Ishikawa (cell line): ENCODE results near the gene PXMP2.

Experiments used
- CEBPB ChIP-seq: IDR thresholded peaks from 2 replicates; pipeline ENCODE4 v1.6.1; 2012
- CREB1 ChIP-seq: IDR thresholded peaks from 2 replicates; pipeline ENCODE4 v1.6.1; 2012; ENCODE audit warnings: low read depth
- EGR1 ChIP-seq: IDR thresholded peaks from 2 replicates; pipeline ENCODE4 v1.6.1; 2012
- EP300 ChIP-seq: IDR thresholded peaks from 2 replicates; pipeline ENCODE4 v1.6.1; 2012; ENCODE audit warnings: borderline replicate concordance
- FOXM1 ChIP-seq: IDR thresholded peaks from 2 replicates; pipeline ENCODE4 v1.6.1; 2012; ENCODE audit warnings: low read depth, borderline replicate concordance
- MAX ChIP-seq: IDR thresholded peaks from 2 replicates; pipeline ENCODE4 v1.6.1; 2012
- NFIC ChIP-seq: IDR thresholded peaks from 2 replicates; pipeline ENCODE4 v1.6.1; 2012
- RAD21 ChIP-seq: IDR thresholded peaks from 2 replicates; pipeline ENCODE4 v1.6.1; 2012; ENCODE audit warnings: low read depth
- REST ChIP-seq: IDR thresholded peaks from 2 replicates; pipeline ENCODE4 v1.6.1; 2012; ENCODE audit warnings: low read depth, mild to moderate bottlenecking
- TAF1 ChIP-seq: IDR thresholded peaks from 2 replicates; pipeline ENCODE4 v1.6.1; 2012; ENCODE audit warnings: low read depth, mild to moderate bottlenecking
- TCF12 ChIP-seq: IDR thresholded peaks from 2 replicates; pipeline ENCODE4 v1.6.1; 2012; ENCODE audit warnings: low read depth
- TEAD4 ChIP-seq: IDR thresholded peaks from 2 replicates; pipeline ENCODE4 v1.6.1; 2012
- USF1 ChIP-seq: IDR thresholded peaks from 2 replicates; pipeline ENCODE4 v1.6.1; 2012
- YY1 ChIP-seq: IDR thresholded peaks from 2 replicates; pipeline ENCODE4 v1.6.1; 2012; ENCODE audit warnings: low read depth
- ZBTB7A ChIP-seq: IDR thresholded peaks from 2 replicates; pipeline ENCODE4 v1.6.1; 2012; ENCODE audit warnings: low read depth

Gene PXMP2

GRCh38 chr12:132665794-132666193, 21.6 kb upstream of the PXMP2 start:
- TF ChIP-seq REST (no peak), EGR1 (no peak), EP300 (no peak), YY1 (no peak), USF1 (no peak), ZBTB7A (no peak), TCF12 (no peak), NFIC (no peak)

- TF ChIP-seq YY1 (no peak), CEBPB (no peak), FOXM1 (no peak), REST (no peak), EGR1 (no peak), TCF12 (no peak), CREB1 (no peak), RAD21 (no peak), USF1 (no peak)
Observed at GRCh38 chr12:132668191-132669088, 18.9 kb upstream of the PXMP2 start.

GRCh38 chr12:132669166-132669879, 18.1 kb upstream of the PXMP2 start:
- TF ChIP-seq ZBTB7A (no peak), CEBPB (no peak), TAF1 (no peak), FOXM1 (no peak), TCF12 (no peak), NFIC (no peak), EP300 (no peak), MAX (no peak), CREB1 (no peak), TEAD4 (no peak)

- TF ChIP-seq REST (no peak), CREB1 (no peak), RAD21 (no peak), TAF1 (no peak), YY1 (no peak), FOXM1 (no peak), TCF12 (no peak)
Observed at GRCh38 chr12:132672116-132672515, 15.3 kb upstream of the PXMP2 start.

GRCh38 chr12:132672678-132673077, 14.7 kb upstream of the PXMP2 start:
- TF ChIP-seq MAX (no peak), CREB1 (no peak), FOXM1 (no peak)
